Right lobe of liver (tissue), 4 donors: ENCODE measurements around the gene MUC7.

Experiments
- POLR2A ChIP-seq: fragments of 450-650 bp; IDR thresholded peaks from one replicate; pipeline ENCODE4 v1.6.1; 2017; ENCODE audit warnings: antibody characterized with exemption, mild to moderate bottlenecking
- TF ChIP-seq, protein P1 (sequence below), 4 donors: fragments of 200-600 bp in 3 of 4; fragments of 450-650 bp in 1 of 4; IDR thresholded peaks; one replicate each; pipeline versions ENCODE4 v1.5.1 to v1.8.0; 2016 to 2022; ENCODE audit warnings: antibody characterized with exemption in 4 of 4, mild to moderate bottlenecking in 2 of 4
- donor health status: DM: no; HTN: no; CAD: no.
- donor health status: DM: no; HTN: no; CAD: no.
- donor health status: DM: no; HTN: yes; CAD: no.

DNA sequence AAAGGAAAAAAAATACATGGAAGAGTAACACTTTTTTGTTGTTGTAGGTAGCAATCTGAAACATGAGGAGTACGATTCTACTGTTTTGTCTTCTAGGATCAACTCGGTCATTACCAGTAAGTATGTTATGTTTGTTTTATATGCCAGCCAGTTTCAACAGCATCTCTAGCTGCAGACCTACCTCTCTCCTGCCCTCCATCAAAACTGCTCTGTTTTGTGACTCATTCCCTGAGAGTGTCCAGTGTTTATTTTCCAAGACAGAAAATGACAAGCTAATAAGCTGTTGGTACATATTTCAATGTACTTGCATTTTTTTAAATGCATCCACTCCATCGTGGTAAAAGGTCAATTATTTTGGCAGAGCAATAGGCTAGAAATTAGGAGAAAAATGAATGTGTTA lies 46.7 kb downstream of the MUC7 start:
- TF ChIP-seq, protein P1, sequence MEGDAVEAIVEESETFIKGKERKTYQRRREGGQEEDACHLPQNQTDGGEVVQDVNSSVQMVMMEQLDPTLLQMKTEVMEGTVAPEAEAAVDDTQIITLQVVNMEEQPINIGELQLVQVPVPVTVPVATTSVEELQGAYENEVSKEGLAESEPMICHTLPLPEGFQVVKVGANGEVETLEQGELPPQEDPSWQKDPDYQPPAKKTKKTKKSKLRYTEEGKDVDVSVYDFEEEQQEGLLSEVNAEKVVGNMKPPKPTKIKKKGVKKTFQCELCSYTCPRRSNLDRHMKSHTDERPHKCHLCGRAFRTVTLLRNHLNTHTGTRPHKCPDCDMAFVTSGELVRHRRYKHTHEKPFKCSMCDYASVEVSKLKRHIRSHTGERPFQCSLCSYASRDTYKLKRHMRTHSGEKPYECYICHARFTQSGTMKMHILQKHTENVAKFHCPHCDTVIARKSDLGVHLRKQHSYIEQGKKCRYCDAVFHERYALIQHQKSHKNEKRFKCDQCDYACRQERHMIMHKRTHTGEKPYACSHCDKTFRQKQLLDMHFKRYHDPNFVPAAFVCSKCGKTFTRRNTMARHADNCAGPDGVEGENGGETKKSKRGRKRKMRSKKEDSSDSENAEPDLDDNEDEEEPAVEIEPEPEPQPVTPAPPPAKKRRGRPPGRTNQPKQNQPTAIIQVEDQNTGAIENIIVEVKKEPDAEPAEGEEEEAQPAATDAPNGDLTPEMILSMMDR (IDR thresholded peaks at IDR 0.05) = no peak
- no peak for TF ChIP-seq POLR2A
